NAMALWA (cell line): ENCODE data around the gene ARHGAP9.
"Not testable (repeated sequence)": the region's sequence is repeated elsewhere in the genome, so short reads cannot be mapped to it uniquely, and the experiment has no call there.

Experiments used
- DNase-seq: peaks from one replicate; pipeline ENCODE4 v3.0.0-alpha.2; 2015; ENCODE audit warnings: low spot score

ARHGAP9 gene

DNA sequence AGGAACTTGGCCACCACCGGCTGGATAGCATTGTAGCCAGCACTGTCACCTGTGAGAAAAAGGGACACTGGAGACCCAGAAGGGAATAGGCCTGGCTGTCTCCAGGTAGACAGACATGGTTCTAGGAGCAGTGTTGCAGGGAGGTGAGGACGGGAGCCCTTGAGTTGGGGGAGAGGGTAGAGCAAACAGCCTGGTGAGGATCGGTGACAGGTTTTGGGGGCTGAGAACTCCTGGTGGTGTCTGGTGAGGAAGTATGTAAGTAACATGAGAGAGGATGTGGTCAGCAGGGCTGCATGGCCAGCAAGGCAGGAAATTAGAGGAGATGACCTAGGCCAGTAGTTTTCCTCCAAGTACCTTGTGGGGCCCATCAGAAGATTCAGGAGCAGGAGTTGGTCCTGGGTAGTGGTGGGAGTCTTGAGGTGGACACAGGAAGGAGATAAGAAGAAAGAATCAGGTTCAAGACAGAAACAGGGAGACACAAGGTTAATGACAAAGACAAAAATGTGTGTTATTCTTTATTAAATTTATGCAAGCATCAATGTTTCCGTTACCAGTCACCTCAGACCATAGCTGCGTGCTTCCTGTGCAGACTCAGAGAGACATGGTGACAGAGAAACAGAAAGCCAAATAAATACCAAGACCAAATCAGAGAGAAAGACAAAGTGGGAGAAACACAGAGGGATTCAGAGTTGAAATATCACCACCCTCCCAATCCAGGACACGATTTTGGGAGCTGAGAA is at the start of gene ARHGAP9:
Gene ARHGAP9 (minus strand): TSS at position 491 of the 740 bp plus-strand sequence. CDS start 460 bp downstream, at position 31.
- DNase-seq: peak; percentile 80

- DNase-seq: no peak
Observed at GRCh38 chr12:57528831-57529555, 49.3 kb upstream of the ARHGAP9 start.

DNA sequence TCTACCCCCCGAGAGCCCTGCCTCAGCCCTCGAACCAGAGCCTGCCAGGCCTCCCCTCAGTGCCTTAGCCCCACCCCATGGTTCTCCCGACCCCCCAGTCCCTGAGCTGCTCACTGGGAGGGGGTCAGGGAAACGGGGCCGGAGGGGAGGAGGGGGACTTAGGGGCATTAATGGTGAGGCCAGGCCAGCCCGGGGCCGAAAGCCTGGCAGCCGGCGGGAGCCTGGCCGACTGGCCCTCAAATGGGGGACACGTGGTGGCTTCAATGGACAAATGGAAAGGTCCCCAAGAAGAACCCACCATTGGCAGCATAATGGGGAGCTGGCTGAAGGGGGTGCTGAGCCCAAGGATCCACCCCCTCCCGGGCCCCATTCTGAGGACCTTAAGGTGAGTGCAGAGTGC is 48.5 kb upstream of the ARHGAP9 start:
- no peak for DNase-seq

DNA sequence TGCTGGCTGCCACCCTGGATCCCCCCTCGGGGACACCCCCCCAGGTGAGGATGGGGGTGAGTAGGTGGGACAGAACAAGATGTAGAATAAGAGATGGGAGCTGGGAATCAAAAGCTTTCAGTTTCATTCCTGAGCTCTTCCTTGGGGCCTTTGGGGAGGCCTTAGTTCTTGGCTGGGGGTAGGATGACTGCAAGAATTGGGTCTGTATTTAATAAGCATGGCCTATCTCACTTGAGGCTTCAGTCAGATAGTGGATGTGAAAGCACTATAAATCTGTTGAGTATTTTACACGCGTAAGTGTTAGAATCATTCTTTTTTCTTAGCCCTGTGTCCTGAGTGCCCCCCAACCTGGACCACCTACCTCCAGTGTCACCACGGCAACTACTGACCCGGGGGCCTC is 47.5 kb upstream of the ARHGAP9 start:
- DNase-seq: no peak

GRCh38 chr12:57526477-57527126 is 46.9 kb upstream of the ARHGAP9 start:
- no peak for DNase-seq

DNA sequence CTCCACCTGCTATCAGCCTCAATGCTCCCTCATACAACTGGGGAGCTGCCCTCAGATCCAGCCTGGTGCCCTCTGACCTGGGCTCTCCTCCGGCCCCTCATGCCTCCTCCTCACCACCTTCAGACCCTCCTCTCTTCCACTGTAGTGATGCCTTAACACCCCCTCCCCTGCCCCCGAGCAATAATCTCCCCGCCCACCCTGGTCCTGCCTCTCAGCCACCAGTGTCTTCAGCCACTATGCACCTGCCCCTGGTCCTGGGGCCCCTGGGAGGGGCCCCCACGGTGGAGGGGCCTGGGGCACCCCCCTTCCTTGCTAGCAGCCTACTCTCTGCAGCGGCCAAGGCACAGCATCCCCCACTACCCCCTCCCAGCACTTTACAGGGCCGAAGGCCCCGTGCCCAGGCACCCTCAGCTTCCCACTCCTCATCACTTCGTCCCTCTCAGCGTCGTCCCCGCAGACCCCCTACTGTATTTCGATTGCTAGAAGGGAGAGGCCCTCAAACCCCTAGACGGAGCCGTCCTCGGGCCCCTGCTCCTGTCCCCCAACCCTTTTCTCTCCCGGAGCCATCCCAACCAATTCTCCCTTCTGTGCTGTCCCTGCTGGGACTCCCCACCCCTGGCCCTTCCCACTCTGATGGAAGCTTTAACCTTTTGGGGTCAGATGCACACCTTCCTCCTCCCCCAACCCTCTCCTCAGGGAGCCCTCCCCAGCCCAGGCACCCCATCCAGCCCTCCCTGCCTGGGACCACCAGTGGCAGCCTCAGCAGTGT is 46.1 kb upstream of the ARHGAP9 start:
- no peak for DNase-seq

DNA sequence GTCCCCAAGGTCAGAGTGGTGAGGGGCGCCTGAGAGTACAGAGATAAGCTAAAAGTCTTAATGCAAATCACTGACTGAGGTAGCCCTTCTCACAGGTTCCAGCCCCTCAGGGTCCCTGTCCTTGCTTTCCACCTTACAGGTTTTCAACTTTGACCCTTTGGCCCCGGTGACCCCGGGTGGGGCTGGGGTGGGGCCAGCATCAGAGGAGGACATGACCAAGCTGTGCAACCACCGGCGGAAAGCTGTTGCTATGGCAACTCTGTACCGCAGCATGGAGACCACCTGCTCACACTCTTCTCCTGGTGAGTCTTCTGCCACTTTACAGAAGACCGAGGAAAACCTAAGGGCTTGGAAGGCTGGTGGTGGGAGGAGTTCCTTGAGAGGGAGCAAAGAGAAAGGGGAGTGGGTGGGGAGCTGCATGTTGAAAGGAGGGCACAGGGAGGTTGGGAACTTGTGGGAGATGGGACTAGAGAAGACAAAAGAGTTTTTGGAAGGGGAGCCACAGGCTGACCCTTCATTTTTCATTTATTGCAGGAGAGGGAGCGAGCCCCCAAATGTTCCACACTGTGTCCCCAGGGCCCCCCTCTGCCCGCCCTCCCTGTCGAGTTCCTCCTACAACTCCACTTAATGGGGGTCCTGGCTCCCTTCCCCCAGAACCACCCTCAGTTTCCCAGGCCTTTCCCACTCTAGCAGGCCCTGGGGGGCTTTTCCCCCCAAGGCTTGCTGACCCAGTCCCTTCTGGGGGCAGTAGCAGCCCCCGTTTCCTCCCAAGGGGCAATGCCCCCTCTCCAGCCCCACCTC is 45.3 kb upstream of the ARHGAP9 start:
- no peak for DNase-seq

DNA sequence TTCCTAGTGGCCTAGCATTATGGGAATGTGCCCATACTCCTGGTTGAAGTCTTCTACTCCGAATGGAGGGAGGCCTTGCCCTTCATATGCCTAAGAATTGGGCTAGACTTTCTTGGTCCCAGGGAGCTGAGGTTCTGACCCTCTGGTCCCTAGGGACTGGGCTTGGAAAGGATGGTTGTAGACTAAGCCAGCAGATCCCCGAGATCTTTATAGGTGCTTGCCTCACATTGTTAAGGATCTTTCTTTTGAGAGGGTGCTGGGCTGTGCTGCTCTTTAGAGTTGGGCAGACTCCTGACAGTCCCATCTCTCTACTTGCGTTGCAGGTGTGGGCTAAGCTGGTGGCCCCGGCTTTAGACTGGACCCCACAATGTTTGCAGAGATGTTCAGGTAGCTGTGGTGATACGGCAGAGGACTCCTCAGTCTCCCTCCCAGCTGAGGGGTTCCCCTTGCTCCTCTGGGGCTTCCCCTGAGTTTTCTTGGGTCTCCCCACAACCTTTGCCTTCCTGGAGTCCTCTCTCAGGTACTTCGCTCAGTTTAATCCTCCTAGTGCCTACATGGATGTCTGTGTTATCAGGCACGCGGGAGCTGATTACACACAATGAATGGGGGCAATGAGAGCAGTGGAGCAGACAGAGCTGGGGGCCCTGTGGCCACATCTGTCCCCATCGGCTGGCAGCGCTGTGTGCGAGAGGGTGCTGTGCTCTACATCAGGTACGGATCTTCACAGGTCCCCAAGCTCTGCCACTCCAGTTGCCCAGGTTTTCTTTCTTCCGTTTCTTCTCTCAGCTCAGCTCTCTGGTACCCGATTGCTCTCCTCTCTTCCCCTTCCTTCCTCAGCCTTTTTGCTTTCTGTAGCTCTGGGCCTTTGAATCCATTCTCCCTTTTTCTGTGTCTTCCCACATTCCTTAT is 44.3 kb upstream of the ARHGAP9 start:
- DNase-seq: peak; percentile 40

GRCh38 chr12:57522887-57523705 is 43.4 kb upstream of the ARHGAP9 start:
- peak; percentile 53 for DNase-seq

DNA sequence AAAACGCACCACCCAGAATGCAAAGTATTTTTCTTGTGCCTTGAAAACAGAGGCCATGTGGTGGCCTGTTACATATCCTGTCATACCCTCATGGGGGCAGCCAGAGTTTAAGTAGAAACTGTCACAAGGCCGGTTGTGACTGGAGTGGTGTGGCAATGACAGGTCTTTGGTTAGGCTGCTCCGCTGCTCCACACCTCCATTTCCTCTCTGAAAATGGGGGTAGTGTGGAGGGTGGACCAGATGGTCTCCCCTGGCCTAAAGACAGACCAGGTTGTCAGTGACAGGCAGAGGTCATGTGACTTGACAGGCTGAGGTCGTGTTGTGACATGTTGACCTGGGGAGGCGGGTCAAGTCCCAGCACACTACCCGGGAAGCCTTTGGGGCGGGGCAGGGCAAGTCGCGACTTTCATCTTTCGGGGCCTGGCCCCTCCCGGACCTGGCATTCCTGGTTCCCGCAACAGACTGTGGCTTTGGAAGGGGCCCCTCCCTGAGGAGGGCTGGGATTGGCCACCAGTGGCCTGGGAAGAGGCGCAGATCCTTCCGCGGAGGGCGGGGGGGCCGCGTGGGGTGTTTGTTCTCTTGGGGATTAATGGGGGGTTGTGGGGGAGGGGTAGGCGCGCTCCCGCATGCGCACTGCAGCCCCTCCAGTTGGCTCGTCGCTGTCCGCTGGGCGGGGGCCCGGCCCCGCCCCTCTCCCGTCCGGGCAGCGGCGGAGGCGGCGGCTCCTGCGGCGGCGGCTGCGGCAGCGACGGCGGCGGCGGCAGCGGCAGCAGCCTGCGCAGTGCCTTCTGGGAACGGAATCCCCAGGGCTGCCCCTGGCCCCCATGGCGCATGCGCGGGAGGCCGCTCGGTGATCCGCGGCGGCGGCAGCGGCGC is 42.6 kb upstream of the ARHGAP9 start, which contains the start of gene MBD6:
Gene MBD6 (plus strand): TSS at position 814 of the 876 bp plus-strand sequence. CDS start 1,480 bp downstream, outside the sequence.
- DNase-seq: peak; percentile 95

- no peak for DNase-seq
Observed at GRCh38 chr12:57521525-57522010, 41.9 kb upstream of the ARHGAP9 start.

- DNase-seq: peak; percentile 99
Observed at GRCh38 chr12:57520053-57520818, 40.6 kb upstream of the ARHGAP9 start, which contains the start of gene DDIT3. Gene DDIT3, minus strand, starts transcription at chr12:57520514. Its CDS starts 3,108 bp downstream, at chr12:57517406.

GRCh38 chr12:57519796-57520052 is 40.1 kb upstream of the ARHGAP9 start:
- no peak for DNase-seq

DNA sequence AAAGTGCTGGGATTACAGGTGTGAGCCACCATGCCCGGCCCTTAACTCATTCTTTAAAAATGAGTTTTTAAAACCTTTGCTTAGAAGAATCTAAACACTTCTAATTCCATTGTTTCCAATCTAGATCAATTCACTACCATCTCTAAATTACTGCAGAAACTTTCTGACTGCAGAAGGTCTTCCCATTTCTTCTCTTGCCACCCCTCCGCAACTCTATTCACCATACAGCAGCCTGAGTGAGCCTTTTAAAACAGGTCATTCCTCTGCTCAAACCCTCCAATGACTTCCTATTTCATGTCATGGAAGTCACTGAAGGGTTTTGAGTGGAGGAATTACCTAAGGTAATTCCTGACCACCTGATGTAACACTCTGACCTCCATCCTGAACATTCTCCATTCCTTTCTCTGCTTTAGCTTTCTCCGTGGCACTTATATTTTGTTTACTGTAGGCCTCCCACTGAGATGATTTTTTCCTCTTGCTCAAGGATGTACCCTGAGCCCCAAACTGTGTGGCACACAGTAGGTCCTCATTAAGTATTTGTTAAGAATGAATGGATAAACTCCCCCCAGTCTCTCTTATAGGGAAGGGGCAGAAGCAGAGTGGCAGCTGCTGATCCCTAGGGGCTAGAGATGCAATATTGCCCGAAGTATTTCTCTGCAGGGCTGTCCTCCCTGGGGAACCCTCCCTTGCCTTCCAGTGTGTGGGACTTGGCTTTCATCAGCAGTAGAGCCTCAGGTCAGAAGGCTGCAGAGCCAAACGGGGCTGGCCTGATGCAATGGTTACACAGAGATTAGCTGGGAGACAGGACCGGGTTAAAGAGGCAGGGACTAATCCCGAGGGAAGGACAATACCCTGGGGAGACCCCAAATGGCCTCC is 39.5 kb upstream of the ARHGAP9 start:
- DNase-seq: peak; percentile 82

DNA sequence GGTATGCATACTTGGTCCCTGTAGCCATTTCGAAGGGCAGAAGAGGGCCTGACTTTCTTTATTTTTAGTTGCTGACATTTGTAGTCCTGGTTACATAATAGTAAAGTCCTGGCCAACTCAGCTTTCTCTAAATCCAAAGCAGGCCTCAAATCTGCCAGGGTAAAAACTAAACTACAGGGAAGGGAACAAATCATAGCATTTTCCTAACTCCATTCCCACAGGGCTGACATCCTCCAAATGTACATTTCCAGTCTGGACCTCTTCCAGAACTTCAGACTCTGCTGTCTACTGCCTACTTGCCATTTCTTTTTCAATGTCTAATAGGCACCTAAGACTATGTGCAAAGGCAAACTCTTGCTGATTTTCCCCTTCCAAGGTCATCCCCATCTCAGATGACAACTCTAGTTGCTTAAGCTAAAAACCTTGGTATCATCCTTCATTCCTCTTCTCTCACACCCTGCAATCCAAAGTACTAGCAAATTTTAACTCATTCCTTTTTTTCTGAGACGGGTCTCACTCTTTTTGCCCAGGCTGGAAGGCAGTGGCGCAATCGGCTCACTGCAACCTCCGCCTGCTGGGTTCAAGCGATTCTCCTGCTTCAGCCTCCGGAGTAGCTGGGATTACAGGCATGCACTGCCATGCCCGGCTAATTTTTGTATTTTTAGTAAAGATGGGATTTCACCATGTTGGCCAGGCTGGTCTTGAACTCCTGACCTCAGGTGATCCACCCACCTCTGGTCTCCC is 38.7 kb upstream of the ARHGAP9 start:
- no peak for DNase-seq

GRCh38 chr12:57517718-57518117 is 38.1 kb upstream of the ARHGAP9 start:
- DNase-seq: not testable (repeated sequence)
